HK-2 (cell line): ENCODE measurements around the gene ZNF280B.

Experiments
- DNase-seq: peaks from one replicate; pipeline ENCODE4 v3.0.0-alpha.2; 2018; ENCODE audit not compliant: unreplicated experiment

ZNF280B gene, protein sequence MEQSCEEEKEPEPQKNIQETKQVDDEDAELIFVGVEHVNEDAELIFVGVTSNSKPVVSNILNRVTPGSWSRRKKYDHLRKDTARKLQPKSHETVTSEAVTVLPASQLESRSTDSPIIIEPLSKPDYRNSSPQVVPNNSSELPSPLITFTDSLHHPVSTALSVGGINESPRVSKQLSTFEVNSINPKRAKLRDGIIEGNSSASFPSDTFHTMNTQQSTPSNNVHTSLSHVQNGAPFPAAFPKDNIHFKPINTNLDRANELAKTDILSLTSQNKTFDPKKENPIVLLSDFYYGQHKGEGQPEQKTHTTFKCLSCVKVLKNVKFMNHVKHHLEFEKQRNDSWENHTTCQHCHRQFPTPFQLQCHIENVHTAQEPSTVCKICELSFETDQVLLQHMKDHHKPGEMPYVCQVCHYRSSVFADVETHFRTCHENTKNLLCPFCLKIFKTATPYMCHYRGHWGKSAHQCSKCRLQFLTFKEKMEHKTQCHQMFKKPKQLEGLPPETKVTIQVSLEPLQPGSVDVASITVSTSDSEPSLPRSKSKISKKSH

DNA sequence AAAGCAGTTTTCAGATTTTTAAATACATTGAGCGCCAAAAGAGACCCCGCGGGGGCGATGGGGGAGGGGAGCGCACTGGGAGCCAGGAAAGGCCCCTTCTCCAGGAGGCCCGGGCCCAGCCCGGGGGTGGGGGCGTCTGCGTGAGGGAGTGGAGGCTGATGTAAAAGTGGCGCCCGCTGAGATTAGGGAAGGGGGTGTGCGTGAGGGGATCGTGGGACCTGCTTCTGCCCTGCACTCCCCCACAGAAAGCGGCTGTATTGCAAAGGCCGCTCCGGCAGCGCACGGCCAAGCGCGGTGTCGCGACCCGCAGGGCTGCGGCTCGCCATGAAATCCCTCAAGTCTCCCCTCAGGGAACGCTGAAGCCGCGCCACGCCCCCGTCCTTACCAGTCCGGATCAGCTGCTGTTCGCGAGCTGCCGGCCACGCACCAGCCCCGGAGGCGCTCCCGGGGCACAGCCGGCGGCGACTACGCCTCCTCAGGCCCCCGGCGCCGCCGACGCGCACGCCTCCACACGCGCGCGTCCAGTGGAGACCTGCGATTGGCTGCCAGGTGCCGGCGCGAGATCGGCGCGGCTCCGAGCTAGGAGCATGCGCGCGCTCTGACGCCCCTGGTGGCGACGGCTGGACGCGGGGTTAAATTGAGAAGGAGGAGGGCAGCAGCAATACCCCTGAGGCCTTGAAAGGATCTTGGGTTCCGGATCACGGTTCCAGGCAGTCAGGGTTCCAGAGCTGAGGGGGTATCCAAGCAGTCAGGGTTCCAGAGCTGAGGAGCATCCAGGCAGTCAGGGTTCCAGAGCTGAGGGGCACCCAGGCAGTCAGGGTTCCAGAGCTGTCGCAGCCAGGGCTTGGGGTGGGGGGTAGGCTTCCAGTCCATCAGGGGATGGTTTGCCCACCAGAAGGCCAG, at the start of gene ZNF280B:
Gene ZNF280B, minus strand, starts transcription at position 469 of the 903 bp plus-strand sequence. CDS start 19,344 bp downstream, outside the sequence.
- peak; percentile 85 for DNase-seq

DNA sequence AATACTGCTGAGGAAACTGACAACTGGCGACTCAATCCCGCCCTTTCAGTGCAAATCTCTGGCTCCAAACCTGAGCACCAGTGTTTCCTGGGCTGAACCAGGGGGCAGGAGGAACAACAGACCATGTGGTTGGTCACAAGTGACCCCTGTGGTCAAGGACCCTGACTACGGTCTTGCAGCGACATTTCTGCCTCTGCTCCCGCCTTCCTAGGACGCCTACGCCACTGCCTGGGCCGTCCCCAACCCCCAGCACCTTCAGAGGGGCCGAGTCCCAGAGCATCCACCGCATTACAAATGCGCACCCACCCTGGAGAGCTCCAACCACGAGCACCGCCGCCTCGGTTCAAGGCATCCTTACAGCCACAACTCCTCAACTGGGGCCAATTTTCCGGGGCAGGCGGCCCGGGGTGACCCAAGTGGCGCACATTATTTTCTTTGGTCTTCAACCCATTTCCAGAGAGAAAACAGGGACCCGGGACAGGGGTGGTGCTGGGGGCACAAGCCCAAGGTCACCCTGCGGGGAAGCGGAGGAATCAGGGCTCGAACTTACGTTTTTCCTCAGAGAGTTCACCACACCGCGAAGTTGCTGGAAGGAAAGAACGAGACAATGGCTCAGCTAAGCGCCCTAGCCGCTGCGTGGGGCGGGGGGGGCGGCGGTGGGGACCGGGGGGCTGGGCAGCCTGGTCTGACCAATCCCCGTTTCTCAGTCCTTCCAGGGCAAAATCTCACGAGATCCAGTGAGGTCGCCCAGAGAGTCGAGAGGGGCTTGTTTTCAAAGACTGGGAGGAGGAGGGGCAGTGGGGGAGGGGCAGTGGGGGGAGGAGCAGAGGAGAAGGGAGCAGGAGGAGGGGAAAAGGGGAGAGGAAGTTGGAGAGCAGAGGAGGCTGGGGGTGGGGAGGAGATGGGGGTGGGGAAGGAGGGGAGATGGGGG, 48.7 kb upstream of the ZNF280B start:
- no peak for DNase-seq

DNA sequence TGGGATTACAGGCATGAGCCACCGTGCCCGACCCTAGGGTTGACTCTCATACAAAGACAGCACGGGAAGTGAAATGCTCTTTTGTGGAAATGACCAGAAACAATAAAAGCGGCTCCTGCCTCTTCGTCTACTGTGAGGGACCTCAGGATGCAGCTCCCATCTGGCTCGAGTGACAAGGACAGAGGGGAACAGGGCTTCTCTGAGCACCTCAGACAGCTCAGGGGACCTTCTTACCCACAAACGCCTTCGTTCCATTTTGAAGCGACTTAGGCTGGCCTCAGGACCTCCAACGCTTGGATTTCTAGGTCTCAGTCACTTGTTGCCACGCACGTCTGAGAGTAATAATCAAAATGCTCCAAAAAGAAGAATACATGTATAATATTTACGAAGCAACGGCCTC, 48.0 kb upstream of the ZNF280B start:
- DNase-seq, result no peak

DNA sequence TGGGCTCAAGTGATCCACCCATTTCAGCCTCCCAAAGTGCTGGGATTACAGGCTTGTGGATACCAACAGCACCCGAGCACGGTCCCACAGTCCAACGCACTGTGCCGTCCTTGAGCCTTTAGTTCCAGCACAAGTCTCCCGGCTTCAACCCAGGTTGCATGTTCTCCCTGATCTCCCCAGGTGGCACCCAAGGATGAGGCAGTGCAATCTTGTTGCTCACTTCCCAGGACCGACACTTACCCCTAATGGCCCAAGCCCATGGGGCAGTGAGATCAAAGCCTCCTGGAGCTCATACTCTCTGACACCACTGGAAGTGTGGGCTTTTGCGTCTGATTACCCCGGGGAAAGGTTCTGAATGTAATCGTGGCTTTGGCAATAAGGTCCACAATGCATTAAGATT, 47.1 kb upstream of the ZNF280B start:
- DNase-seq, result no peak

DNA sequence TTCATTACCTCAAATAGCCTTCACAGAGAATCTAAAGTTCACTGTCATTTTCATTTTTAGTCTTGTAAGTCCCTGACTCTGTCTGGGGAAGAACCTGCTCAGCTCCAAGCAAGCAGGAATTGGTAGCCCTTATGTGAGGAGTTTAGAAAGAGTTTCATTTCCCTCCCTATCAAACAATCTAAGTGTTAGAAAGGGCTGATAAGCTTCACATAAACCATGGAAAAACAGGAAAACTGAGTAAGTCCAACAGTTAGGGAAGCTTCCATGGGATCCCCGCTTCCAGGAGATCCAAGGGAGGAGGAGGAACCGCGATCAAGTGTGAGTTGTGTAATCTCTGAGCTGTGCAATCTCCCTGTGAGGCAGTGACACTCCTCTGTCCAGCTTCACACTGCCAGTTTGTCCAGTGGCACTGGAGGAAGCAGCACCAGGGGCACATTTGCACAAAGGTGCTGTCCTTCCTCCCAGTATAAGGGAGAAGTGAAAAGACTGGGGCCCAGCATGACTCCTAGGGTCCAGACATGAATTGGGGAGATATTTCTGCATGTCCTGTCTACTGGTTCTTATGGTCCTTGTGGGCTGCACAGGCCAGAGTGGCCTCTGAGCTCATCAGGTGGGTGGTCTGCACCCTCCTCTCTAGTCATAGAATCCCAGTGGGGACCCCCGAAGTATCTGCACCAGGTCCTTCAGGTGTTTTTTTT, 46.2 kb upstream of the ZNF280B start:
- no peak for DNase-seq

DNA sequence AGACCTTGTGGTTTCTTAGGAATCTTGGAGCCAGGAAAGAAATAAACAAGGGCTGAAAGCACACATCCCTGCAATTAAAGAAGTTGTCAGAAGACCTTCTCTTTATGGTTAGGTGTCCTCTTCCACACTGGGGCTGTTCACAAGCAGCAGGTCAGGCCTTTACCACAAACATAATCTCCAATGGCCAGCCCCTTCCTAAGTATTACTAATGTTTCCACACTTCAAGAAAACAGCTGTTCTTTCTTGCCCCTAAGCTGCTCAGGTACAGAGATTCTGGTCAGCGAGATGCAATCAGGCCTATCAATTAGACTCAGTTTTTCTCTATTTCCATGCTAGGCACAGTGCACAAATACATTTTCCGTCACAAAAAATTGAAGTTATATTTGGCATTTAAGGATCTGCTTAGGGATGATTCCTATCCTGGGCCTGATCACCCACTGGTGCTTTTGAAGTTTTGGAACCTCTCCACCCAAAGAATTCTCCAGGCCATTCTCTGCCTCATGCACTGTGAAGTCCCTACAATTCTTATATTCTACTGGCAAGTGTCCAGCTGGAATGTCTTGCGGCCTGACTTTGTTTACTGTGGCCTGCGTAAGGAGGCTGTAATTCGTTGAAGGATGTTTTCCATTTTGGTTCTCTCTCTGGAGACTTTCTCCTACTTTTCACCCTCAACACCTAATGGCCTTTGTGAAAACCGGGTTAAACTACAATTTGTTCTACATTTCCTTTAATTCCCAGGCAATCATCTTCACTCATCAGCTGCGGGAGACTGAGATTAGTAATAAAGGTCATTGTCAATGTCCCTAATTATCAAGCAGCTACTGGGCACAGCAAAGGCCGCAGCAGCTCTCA, 45.4 kb upstream of the ZNF280B start:
- DNase-seq, result no peak

DNA sequence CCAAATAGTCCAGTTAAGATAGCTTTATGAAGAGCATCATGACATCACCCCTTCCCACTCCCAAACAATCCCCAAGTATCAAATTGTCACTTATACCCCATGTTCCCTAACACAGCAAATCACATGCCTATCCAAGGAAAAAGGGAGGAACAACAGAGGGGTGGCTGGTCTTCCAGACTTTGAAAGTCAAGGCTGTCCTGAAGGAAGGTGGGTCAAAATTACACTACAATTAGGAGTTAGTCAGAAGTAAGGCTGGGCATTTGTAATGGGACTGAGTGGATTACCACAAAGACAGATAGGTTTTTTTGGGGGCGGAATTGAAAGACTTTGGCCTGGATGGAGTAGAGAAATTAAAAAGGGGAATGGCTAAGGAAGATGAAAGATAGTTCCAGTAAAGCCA, 44.6 kb upstream of the ZNF280B start:
- no peak for DNase-seq

DNA sequence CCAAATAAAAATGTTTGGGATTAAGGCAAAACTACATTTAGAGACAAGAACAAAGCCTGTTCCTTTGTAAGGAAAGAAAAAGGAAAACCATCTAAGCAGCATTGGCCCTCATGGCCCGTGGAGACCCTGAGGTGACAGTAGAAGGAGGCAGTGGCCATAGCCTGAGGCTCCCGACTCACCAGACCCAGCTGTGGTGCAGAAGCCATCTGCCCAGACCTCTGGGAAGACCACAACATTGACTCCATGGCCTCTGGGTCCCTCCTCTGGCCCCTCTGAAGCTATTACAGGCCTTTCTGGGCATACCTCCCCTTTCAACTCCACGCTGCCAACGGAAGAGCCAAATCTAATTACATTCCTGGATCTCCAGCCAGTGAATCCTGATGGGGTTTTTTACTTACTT, 44.1 kb upstream of the ZNF280B start:
- DNase-seq, result no peak

DNA sequence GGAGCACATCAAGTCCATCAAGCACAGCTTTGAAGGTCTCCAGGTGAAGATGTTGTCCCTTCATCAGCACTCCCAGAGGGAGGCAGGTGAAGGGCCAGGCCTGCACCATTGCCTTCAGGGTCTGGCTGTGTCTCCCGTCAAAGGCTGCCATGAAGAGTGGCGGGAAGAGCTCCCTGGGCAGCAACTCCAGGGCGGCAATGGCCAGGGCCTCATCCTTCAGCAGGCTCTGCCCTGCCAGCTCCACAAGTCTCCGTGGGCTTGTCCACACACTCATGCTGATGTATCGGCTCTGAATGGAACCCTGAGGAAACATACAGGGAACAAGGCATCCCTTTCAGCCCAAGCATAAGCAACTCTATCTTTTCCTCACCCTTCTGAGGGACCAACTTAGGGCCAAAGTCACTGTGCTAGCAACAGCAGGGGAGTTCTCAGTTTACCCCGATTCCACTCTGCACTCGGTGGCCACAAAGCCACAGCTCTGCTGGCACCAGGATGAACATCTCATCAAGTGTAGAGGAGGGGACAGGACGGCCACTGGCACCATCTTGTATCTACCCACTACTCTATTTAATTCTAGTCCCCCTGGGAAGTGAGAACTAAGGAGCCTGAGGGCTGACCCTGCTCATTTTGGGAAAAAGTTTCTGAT, 42.4 kb upstream of the ZNF280B start:
- DNase-seq, result no peak

DNA sequence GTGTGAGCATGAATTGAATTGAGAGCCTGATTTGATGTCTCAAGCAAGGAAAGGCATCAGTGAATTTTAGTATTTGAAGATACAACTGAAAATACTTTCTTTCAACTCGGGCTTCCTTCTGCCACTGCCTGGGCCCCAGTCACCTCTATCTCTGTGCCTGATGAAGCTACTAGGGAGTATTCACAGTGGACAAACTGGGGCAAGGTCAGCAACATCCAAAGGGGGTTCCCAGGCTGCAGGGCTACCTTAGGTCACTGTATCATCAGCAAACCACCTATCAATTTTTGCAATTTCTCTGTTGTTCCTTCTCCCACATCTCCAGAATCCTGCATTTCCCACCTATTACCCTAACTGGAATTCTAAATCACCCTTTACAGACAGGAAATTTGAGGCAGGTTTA, 40.4 kb upstream of the ZNF280B start:
- no peak for DNase-seq

DNA sequence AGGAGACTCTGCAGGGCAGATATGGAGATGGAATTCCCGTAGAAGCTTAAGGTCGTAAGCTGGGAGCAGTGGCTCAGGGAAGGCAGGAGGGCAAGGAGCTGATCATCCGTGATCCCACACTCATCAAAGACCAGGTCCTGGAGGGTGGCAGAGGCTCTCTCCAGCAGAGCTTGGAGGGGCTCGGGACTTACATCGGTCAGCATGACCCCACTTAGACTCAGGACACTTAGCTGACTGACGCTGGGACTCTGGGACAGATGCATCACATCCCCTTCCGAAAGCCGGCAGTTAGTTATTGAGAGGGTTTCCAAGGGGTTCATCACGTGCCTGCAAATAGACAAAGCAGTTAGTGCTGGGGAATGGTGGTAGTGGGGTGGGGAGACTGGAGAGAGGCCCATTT, 39.8 kb upstream of the ZNF280B start:
- DNase-seq, result no peak

DNA sequence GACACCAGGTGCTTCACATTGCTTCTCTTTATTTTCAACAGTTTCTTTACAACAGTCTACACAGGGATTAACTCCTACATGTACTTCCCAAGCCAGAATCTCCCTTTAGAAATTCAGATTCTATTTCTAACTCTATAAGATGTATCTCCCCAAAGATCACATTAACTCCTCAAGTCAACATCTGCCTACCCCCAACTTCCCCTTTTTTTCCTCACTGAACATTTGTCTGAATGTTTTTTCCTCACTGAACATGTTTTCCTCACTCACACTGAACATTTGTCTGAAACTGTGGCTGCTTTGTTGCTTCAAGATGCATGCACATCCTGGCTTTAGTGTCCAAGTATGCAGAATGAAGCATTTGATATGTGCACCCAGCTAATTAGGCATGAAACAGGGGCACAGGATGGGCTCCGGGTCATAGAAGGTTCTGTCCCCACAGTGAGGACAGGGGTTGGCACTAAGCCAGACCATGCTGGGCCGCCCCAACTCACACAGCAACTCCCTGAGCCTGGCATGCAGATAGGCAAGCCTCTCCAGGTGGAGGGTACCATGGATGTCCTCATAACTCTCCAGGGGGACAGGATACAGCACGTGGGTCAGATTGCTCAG, 39.3 kb upstream of the ZNF280B start:
- no peak for DNase-seq

DNA sequence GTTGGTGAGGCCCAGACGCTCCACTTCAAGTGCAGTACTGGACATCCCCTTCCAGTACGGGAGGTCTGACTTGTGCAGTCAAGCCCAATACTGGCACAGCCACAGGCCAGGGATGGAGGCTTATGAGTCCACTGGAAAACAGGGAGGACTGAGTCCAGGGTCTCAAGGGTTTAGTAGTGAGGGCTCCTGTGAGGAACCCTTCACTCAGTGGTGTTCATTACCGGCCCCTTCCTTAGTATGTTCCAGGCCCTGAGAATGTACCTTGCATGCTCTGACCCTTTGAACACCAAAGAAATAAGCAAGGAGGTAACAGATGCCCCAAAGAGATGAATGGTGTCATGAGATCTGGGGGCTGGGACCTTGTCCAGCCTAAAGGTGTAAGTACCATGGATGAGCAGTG, 38.7 kb upstream of the ZNF280B start:
- DNase-seq, result no peak

DNA sequence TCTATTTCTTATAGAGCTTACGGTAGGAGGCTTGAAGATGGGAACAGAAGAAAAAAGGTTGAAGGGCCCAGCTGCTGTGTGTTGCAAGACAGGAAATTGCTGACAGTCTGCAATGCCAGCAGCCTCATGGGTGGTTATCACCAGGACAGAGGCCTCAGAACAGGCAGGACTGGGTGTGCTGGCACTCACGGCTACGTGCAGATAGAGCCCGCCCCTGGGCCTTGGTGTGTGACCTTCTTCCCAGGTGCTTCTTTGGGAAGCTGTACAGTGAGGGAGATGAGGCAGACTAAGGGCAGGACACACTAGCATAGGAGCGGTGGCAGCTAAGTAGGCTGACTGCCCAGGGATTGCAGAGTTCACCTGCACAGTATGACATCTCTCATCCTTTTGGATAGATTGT, 37.9 kb upstream of the ZNF280B start:
- no peak for DNase-seq

DNA sequence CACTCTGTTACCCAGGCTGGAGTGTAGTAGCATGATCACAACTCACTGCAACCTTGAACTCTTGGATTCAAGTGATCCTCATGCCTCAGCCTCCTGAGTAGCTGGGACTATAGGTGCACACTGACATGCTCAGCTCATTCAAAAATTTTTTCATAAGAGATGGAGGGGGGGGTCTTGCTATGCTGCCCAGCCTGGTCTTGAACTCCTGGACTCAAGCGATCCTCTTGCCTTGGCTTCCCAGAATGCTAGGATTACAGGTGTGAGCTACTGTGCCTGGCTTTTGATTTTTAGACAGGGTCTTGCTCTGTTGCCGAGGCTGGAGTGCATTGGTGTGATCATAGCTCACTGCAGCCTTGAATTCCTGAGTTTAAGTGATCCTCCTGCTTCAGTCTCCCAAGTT, 36.5 kb upstream of the ZNF280B start:
- DNase-seq, result no peak

DNA sequence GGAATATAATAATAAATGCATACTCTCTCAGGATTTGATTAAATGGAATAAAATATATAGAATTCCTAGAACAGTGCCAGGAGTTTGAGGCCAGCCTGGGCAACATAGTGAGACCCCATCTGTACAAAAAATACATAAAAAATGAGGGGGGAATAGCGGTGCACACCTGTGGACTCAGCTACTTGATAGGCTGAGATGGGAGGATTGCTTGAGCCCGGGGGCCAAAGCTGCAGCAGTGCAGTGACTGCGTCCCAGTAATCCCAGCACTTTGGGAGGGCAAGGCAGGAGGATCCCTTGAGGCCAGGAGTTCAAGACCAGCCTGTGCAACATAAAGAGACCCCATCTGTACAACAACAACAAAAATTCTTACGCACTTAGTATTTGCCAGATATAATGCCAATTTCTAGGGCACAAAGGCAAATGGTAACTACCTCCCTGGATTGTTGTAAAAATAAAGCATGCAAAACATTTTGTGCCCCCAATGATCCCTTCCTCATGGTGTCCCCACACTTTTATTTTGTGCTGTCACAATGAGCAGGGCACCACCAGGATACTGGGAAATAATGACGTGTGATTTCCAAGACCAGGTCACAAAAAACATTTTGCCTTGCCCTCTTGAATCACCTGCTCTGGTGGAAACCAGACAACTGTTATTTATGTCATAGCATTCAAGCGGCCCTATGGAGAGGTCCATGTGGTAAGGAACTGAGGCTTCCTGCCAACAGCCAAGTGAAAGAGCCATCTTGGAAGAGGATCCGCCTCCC, 29.9 kb upstream of the ZNF280B start:
- no peak for DNase-seq

DNA sequence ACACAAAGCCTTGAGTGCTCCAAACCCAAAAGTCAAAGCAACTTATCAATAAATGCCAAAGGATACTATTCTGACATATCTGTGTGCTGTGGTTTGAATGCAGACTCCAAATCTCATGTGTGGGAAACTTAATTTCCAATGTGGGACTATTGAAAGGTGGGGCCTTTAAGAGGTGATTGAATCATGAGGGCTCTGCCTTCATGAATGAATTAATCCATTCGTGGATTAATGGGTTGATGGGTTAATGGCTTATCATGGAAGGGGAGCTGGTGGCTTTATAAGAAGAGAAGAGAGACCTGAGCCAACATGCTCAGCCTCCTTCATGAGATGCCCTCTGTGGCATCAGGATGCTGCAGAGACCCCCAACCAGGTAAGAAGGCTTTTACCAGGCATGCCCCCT, 28.4 kb upstream of the ZNF280B start:
- DNase-seq, result no peak

DNA sequence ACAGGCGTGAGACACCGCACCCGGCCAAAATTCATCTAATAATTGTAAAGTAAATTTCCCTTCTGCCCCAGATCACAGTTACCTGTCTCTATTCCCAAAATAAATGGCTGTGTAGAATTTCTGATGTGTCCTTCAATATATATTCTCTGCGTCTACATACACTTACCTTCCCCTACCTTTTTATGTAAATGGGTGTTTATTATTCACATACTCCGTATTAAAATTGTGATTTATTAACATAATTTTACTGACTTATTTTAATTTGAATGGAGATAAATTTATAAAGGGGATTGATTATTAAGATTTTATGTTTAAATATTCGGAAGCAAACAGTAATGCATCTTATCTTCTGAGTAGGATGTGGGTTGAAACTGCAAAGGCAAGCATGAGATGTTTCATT, 28.0 kb upstream of the ZNF280B start:
- no peak for DNase-seq
